Sigmoid colon (tissue), 4 donors: Measurements from ENCODE around the gene HOXB2.

Experiments
- EP300 ChIP-seq, 4 donors: sonication (generic); formaldehyde crosslinking; IDR thresholded peaks; one replicate each; pipeline ENCODE4 v1.6.1; 2017; ENCODE audit warnings: antibody characterized with exemption in 4 of 4
- POLR2A ChIP-seq, 2 donors: fragments of 450-650 bp; IDR thresholded peaks; one replicate each; pipeline ENCODE4 v1.6.1; 2016; ENCODE audit warnings: antibody characterized with exemption in 2 of 2, mild to moderate bottlenecking in 2 of 2, moderate library complexity in 2 of 2
- TF ChIP-seq, protein P1 (sequence below), 4 experiments: fragments of 450-650 bp in 3 of 4; fragments of 200-600 bp in 1 of 4; IDR thresholded peaks; one replicate each; pipeline ENCODE4 v1.5.1; 2016 to 2019; ENCODE audit warnings: antibody characterized with exemption in 4 of 4, mild to moderate bottlenecking in 3 of 4, moderate library complexity in 2 of 4

DNA sequence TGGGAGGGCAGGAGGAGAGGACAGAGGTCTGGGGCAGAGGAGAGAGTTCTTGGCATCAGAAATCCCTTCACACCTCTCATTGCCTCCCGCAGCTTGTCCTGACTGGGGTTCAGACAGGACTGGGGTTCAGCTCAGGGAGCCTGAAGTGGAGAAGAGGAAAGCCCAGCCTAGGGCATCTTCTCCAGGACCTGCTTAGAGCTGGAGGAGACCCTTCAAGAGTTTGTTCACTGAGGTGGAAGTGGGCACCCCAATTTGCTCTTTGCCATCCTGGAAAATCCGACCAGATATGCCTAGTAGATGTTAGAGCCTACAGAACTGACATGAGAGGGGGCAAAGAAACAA, 43.1 kb upstream of the HOXB2 start:
- no peak for TF ChIP-seq POLR2A (IDR thresholded peaks at IDR 0.05)
- TF ChIP-seq EP300 (IDR thresholded peaks at IDR 0.05) = no peak
- TF ChIP-seq, protein P1, sequence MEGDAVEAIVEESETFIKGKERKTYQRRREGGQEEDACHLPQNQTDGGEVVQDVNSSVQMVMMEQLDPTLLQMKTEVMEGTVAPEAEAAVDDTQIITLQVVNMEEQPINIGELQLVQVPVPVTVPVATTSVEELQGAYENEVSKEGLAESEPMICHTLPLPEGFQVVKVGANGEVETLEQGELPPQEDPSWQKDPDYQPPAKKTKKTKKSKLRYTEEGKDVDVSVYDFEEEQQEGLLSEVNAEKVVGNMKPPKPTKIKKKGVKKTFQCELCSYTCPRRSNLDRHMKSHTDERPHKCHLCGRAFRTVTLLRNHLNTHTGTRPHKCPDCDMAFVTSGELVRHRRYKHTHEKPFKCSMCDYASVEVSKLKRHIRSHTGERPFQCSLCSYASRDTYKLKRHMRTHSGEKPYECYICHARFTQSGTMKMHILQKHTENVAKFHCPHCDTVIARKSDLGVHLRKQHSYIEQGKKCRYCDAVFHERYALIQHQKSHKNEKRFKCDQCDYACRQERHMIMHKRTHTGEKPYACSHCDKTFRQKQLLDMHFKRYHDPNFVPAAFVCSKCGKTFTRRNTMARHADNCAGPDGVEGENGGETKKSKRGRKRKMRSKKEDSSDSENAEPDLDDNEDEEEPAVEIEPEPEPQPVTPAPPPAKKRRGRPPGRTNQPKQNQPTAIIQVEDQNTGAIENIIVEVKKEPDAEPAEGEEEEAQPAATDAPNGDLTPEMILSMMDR (IDR thresholded peaks at IDR 0.05) = no peak
